Esophagus muscularis mucosa (tissue), 4 donors: Measurements from ENCODE around the gene THOP1.

Source experiments
- EP300 ChIP-seq: sonication (generic); formaldehyde crosslinking; IDR thresholded peaks from one replicate; pipeline ENCODE4 v1.6.1; 2017; ENCODE audit warnings: antibody characterized with exemption
- POLR2AphosphoS5 ChIP-seq, 2 donors: sonication (generic); formaldehyde crosslinking; IDR thresholded peaks; one replicate each; pipeline ENCODE4 v1.6.1; 2017; ENCODE audit warnings: antibody characterized with exemption in 2 of 2
- TF ChIP-seq, protein P1 (sequence below), 3 experiments: fragments of 200-600 bp in 2 of 3; fragments of 450-650 bp in 1 of 3; sonication (generic) in 2 of 3; IDR thresholded peaks; one replicate each; pipeline ENCODE4 v1.5.1; 2017 to 2019; ENCODE audit warnings: antibody characterized with exemption in 3 of 3, mild to moderate bottlenecking in 2 of 3, moderate library complexity in 1 of 3

DNA sequence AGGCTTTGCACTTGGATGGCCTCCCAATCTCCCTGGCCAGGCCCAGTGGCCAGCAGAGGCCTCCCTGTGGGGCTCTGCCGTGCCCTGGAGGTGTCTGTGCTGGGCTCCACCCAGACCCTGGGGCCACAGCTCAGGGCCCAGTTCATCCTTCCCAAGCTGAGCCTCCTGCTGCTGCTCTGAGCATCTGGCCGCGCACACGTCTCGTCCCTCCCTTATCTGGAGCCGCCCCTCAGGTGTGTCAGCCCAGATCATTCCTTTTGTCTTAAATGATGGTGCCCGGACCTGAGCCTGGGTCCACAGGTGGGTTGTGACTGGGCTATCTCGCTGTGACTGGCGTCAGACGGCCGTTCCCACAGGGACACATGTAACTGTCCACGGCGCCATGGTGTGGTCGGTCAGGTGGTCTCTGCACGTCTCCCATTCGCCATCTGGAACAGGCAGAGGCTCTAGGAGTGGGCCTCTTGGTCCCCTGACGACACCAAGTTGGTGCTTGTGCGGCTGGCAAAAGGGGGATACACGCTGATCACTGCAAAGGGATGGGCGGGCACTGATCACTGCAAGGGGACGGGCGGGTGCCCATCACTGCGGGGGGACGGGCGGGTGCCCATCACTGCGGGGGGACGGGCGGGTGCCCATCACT is 20.1 kb downstream of the THOP1 start:
- TF ChIP-seq, protein P1, sequence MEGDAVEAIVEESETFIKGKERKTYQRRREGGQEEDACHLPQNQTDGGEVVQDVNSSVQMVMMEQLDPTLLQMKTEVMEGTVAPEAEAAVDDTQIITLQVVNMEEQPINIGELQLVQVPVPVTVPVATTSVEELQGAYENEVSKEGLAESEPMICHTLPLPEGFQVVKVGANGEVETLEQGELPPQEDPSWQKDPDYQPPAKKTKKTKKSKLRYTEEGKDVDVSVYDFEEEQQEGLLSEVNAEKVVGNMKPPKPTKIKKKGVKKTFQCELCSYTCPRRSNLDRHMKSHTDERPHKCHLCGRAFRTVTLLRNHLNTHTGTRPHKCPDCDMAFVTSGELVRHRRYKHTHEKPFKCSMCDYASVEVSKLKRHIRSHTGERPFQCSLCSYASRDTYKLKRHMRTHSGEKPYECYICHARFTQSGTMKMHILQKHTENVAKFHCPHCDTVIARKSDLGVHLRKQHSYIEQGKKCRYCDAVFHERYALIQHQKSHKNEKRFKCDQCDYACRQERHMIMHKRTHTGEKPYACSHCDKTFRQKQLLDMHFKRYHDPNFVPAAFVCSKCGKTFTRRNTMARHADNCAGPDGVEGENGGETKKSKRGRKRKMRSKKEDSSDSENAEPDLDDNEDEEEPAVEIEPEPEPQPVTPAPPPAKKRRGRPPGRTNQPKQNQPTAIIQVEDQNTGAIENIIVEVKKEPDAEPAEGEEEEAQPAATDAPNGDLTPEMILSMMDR (IDR thresholded peaks at IDR 0.05) = no peak
- TF ChIP-seq EP300 (no peak), POLR2AphosphoS5 (IDR thresholded peaks at IDR 0.05) (no peak)
